GM21528 (cell line): ENCODE measurements around the gene CYFIP2.

ENCODE experiments used
- ATAC-seq: cut with Tn5 transposase; IDR thresholded peaks from one replicate; pipeline ENCODE4 v1.9.1; 2021; ENCODE audit warnings: mild to moderate bottlenecking, moderate library complexity; ENCODE audit not compliant: unreplicated experiment, low FRiP score

The CYFIP2 gene

DNA sequence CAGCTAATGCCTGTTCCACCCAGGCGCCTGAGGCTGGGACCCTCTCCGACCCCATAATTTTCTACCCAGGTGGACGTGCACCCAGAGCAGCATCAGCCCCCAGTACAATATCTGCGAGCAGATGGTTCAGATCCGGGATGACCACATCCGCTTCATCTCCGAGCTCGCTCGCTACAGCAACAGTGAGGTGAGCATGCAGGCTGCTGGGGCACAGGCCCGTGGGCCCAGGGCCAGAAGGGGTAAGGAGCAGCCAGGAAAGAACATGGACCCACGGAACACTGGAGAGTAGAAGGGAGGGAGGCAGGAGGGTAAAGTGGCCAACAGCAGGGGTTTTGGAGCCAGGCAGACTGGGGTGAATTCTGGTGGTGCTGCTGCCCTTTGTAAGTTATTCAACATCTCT is 45.7 kb downstream of the CYFIP2 start:
- ATAC-seq: no peak

DNA sequence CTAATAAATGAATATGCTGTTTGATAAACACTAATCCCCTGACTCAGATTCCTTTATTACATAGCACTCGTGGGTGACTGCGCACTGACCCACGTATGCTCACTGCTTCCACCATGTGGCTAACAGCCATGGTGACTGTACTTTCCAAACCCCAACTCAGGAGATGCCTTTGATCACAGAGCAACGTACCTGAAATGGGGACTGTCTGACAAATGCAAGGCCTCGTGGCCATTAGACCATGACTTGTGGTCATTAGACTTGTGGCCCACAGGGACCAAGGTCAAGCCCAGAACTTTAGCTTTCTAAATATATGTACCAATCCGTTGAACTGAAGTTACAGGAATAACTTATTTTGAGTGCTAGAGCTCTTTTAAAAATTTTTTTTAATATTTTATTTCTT is 46.6 kb downstream of the CYFIP2 start:
- peak; percentile 75 for ATAC-seq

GRCh38 chr5:157322581-157322980 is 56.7 kb downstream of the CYFIP2 start:
- no peak for ATAC-seq

DNA sequence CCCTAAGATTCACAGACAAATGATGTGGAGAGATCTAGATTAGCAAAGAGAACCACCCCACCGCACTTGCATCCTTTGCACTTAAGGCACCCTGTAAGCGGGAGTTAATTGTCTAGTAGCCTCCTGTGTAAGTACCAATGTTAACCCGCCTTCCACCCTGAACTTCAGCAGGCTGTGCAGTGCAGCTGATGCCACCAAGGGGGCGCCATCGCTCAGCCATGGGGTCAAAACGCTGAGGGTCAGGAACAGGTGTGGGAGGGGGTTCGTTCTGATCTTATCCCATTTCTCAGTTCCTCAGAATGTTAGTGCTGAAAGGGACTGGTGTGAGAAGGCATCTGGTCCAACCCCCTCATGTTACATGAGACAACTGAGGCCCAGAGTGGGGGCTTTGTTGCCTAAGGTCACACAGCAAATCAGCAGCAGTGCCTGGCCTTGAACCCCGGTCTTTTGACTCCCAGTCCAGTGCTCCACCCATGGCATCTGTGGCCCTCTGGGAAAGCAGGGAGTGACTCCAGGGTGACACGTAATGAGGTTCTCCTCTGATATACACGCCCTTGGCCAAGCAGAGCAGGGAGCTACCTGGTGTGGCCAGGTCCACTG is 57.3 kb downstream of the CYFIP2 start:
- no peak for ATAC-seq

- ATAC-seq: no peak
Observed at GRCh38 chr5:157324237-157324636, 58.3 kb downstream of the CYFIP2 start.

DNA sequence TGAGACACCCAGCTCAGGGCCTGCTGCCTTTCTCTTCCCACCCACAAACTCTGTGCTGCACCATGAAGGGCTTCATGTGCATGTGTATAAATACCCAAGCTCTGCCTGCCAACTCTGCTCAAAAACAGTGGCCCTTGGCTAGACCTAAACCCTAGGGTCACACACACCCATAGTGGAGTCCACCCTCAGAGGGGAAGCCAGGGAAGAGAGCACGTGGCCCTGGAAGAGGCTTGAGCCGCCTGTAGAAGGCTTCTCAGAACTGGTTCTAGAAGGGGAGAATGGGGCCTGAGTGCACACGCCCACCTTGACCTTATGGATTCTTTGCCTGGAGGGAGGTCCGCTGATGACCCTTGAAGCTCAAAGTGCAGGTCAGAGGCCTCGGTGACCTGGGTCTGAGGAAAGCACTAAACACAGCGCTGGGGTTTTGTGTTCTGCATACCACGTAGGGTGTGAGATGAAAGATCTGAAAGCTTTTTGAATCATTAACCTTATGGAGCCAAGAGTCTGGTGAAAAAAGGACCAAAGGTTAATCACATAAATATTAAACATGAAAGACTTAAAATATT is 60.6 kb downstream of the CYFIP2 start:
- no peak for ATAC-seq

GRCh38 chr5:157327771-157328170 is 61.8 kb downstream of the CYFIP2 start:
- no peak for ATAC-seq

DNA sequence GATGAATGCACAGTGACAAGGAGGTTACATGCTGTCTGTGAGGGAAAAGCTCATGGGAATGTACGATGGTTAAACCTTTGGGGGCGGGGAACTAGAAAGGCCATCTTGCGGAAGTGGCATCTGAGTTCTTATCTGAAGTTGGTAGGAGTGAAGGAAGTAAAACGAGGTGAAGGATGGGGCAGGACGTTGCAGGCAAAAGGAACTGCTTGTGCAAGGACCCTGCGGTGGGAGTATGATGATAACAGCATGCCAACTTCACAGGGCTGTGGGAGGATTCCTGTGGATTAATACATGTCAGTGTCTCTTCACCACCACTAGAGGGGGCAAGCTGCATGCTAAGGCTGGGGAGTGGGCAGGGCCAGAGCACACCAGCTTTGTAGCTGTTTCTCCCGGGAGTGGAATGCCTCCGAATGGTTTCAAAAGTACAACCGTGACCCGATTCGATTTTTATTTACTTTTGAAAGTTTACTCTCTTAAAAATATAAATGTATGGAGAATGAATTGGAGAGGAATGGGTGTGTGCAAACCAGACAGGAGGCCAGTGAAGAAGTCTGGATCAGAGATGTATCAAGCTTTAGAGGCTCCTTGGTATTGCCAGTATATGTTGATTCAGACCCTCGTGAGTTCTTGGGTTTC is 62.5 kb downstream of the CYFIP2 start:
- peak; percentile 89 for ATAC-seq

DNA sequence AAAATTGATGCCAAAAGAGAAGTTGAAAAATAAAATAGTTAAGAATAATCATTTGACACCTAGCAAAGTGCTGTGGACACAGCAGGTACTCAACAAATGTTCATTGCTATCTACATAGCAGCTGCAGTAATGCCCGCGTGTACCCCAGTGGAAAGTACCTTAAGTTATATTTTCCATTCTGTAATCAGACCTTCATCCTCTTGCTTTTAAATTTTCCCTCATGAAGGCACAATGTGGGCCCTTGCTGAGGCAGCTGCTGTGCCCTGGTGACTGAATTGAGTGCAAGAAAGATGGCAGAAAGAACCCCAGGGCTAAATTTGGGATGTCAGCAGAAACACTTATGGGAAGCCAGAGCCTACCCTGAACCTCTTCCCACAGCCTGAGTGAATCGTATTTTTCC is 65.9 kb downstream of the CYFIP2 start:
- no peak for ATAC-seq

- ATAC-seq: no peak
Observed at GRCh38 chr5:157335534-157336422, 69.9 kb downstream of the CYFIP2 start.

GRCh38 chr5:157336423-157336744 is 70.5 kb downstream of the CYFIP2 start:
- ATAC-seq: no peak

GRCh38 chr5:157339409-157339808 is 73.5 kb downstream of the CYFIP2 start:
- ATAC-seq: no peak

- no peak for ATAC-seq
Observed at GRCh38 chr5:157342822-157343402, 77.0 kb downstream of the CYFIP2 start.

DNA sequence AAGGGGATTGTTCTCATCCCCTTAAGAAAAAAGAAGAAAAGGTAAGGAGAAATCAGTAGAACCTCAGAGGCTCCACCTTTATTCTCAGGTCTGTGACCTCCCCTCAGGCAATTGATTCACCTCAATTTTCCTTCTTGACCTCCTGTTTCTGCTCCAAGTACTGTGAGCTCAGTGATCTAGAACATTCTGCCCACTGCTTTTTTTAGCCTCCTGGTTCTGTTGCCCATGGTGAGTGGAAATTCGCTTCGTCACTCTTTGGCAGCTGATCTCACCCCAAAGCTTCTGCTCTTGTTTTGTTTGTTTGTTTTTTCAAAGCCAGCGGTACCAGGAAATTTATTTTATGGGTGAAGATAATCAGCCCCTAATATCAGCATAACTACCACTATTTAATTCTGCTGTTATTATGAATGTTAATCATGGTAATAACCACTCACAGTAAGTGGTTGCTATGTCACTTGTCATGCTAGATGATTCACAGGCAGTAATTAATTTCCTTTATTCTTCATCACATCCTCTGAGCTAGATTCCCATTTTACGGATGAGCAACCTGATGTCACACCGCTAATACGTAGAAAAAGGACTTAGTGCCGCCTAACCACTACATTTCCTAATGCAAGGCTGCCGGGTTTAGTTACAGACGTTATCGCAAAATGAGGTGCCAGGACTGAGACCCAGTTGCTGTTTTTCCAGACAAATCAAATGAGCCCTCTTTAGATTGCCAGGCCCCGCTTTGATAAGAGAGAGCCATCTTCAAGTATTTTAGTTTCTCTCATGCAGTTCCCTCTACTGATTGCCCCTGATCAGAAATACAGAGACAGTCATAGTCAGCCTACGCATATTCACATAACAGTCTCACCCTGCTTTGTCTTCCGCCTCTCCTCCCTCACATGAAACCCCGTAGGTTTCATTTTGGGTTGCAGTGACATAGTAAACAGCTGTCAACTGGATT is 78.2 kb downstream of the CYFIP2 start:
- ATAC-seq: no peak

GRCh38 chr5:157345067-157345466 is 79.1 kb downstream of the CYFIP2 start:
- ATAC-seq: no peak

- no peak for ATAC-seq
Observed at GRCh38 chr5:157345485-157345884, 79.6 kb downstream of the CYFIP2 start.

GRCh38 chr5:157347301-157348048 is 81.6 kb downstream of the CYFIP2 start:
- no peak for ATAC-seq

- ATAC-seq: no peak
Observed at GRCh38 chr5:157348049-157348400, 82.1 kb downstream of the CYFIP2 start.
